Measurements from ENCODE around the gene CTTNBP2.

Gene CTTNBP2

GRCh38 chr7:117784315-117784714 is 88.9 kb downstream of the CTTNBP2 start:
- Histone ChIP-seq H4K8ac (ENCODE audit: low read depth, low read length) (no peak overlapping the region), H2BK12ac (ENCODE audit: low read length) (no peak overlapping the region)
- WGBS (ENCODE audit: extremely low coverage, insufficient coverage, insufficient read length), result no CpG with 5 or more reads among the region's 1 CpG

GRCh38 chr7:117782761-117783160 is 90.5 kb downstream of the CTTNBP2 start:
- DNase-seq, result no peak
- no peak overlapping the region for H2AFZ ChIP-seq (ENCODE audit: insufficient read depth, low read length, poor library complexity)
- no peak overlapping the region for H3K4ac ChIP-seq (ENCODE audit: low read depth, low read length)
- H3K23ac ChIP-seq (ENCODE audit: low read length), result no peak overlapping the region
- no peak overlapping the region for H3K4me2 ChIP-seq (ENCODE audit: low read length)
- H3K27me3 ChIP-seq (ENCODE audit: insufficient read depth, low read length), result no peaks in the 10 kb centered on the region
- no peak overlapping the region for H4K8ac ChIP-seq (ENCODE audit: low read depth, low read length)
- H2BK5ac ChIP-seq (ENCODE audit: low read depth, low read length, poor library complexity), result no peak overlapping the region
- H3K79me1 ChIP-seq (ENCODE audit: low read length), result peaks cover 3% of the 10 kb centered on the region
- H3K14ac ChIP-seq (ENCODE audit: low read length), result no peak overlapping the region
- H3K4me1 ChIP-seq (ENCODE audit: control insufficient read depth in 1 of 2, insufficient read depth in 2 of 2, low read length in 2 of 2), result peaks cover 0 to 3% of the 10 kb centered on the region in 2 experiments
- H3K36me3 ChIP-seq (ENCODE audit: control insufficient read depth in 1 of 2, insufficient read depth in 2 of 2, low read length in 2 of 2), result peaks cover 2 to 3% of the 10 kb centered on the region in 2 experiments
- H3K27ac ChIP-seq (ENCODE audit: low read depth, low read length), result no peak overlapping the region
- H4K12ac ChIP-seq (ENCODE audit: low read depth, low read length), result no peak overlapping the region
- WGBS (ENCODE audit: extremely low coverage, insufficient coverage, insufficient read length), result no CpG with 5 or more reads among the region's 3 CpGs
- H3K18ac ChIP-seq (ENCODE audit: low read length), result no peak overlapping the region
- no peak overlapping the region for H2AK5ac ChIP-seq (ENCODE audit: low read length)
- H3K4me3 ChIP-seq (ENCODE audit: low read depth, low read length), result no peak overlapping the region
- H2BK120ac ChIP-seq (ENCODE audit: insufficient read depth, low read length, poor library complexity), result no peak overlapping the region
- H2BK12ac ChIP-seq (ENCODE audit: low read length), result no peak overlapping the region
- H3K9me3 ChIP-seq (ENCODE audit: insufficient read depth, low read depth, low read length), result no peaks in the 10 kb centered on the region
- H3K9ac ChIP-seq (ENCODE audit: low read length), result no peak overlapping the region
- no peak overlapping the region for H4K91ac ChIP-seq (ENCODE audit: low read depth, low read length)
- H3K79me2 ChIP-seq (ENCODE audit: control insufficient read depth, insufficient read depth, low read length, poor library complexity), result no peaks in the 10 kb centered on the region

More at GRCh38 chr7:117784315-117784714, 88.9 kb downstream of the CTTNBP2 start:
- H3K9ac ChIP-seq (ENCODE audit: low read length), result no peak overlapping the region
- no peak for DNase-seq
- no peak overlapping the region for H3K27ac ChIP-seq (ENCODE audit: low read depth, low read length)
- H3K4me2 ChIP-seq (ENCODE audit: low read length), result no peak overlapping the region
- no peak overlapping the region for H2BK120ac ChIP-seq (ENCODE audit: insufficient read depth, low read length, poor library complexity)
- no peak overlapping the region for H3K23ac ChIP-seq (ENCODE audit: low read length)
- H3K4ac ChIP-seq (ENCODE audit: low read depth, low read length), result no peak overlapping the region
- H3K4me3 ChIP-seq (ENCODE audit: low read depth, low read length), result no peak overlapping the region
- no peak overlapping the region for H2BK5ac ChIP-seq (ENCODE audit: low read depth, low read length, poor library complexity)
- H3K9me3 ChIP-seq (ENCODE audit: insufficient read depth, low read depth, low read length), result no peaks in the 10 kb centered on the region
- no peak overlapping the region for H3K14ac ChIP-seq (ENCODE audit: low read length)
- peaks cover 0 to 3% of the 10 kb centered on the region in 2 experiments for H3K4me1 ChIP-seq (ENCODE audit: control insufficient read depth in 1 of 2, insufficient read depth in 2 of 2, low read length in 2 of 2)
- H3K27me3 ChIP-seq (ENCODE audit: insufficient read depth, low read length), result no peaks in the 10 kb centered on the region
- H3K79me2 ChIP-seq (ENCODE audit: control insufficient read depth, insufficient read depth, low read length, poor library complexity), result no peaks in the 10 kb centered on the region
- H3K79me1 ChIP-seq (ENCODE audit: low read length), result peaks cover 3% of the 10 kb centered on the region
- H4K12ac ChIP-seq (ENCODE audit: low read depth, low read length), result no peak overlapping the region
- H3K36me3 ChIP-seq (ENCODE audit: control insufficient read depth in 1 of 2, insufficient read depth in 2 of 2, low read length in 2 of 2), result peaks cover 2 to 3% of the 10 kb centered on the region in 2 experiments
- H2AFZ ChIP-seq (ENCODE audit: insufficient read depth, low read length, poor library complexity), result no peak overlapping the region
- H4K91ac ChIP-seq (ENCODE audit: low read depth, low read length), result no peak overlapping the region
- no peak overlapping the region for H3K18ac ChIP-seq (ENCODE audit: low read length)
- no peak overlapping the region for H2AK5ac ChIP-seq (ENCODE audit: low read length)

GRCh38 chr7:117781707-117782106 is 91.5 kb downstream of the CTTNBP2 start:
- Histone ChIP-seq H3K27me3 (ENCODE audit: insufficient read depth, low read length) (no peaks in the 10 kb centered on the region), H3K23ac (ENCODE audit: low read length) (no peak overlapping the region), H3K27ac (ENCODE audit: low read depth, low read length) (peak overlapping the region; percentile 25), H3K18ac (ENCODE audit: low read length) (no peak overlapping the region), H3K4me2 (ENCODE audit: low read length) (no peak overlapping the region), H2BK5ac (ENCODE audit: low read depth, low read length, poor library complexity) (peak overlapping the region; percentile 40), H3K79me2 (ENCODE audit: control insufficient read depth, insufficient read depth, low read length, poor library complexity) (no peaks in the 10 kb centered on the region), H3K79me1 (ENCODE audit: low read length) (peaks cover 3% of the 10 kb centered on the region), H4K8ac (ENCODE audit: low read depth, low read length) (peak overlapping the region; percentile 28), H2BK120ac (ENCODE audit: insufficient read depth, low read length, poor library complexity) (peak overlapping the region; percentile 33), H3K4ac (ENCODE audit: low read depth, low read length) (no peak overlapping the region), H3K4me3 (ENCODE audit: low read depth, low read length) (no peak overlapping the region), H3K9ac (ENCODE audit: low read length) (no peak overlapping the region), H3K9me3 (ENCODE audit: insufficient read depth, low read depth, low read length) (no peaks in the 10 kb centered on the region), H4K91ac (ENCODE audit: low read depth, low read length) (peak overlapping the region; percentile 55), H2AK5ac (ENCODE audit: low read length) (no peak overlapping the region), H3K36me3 (ENCODE audit: control insufficient read depth in 1 of 2, insufficient read depth in 2 of 2, low read length in 2 of 2) (peaks cover 5 to 7% of the 10 kb centered on the region in 2 experiments), H3K14ac (ENCODE audit: low read length) (no peak overlapping the region), H2BK12ac (ENCODE audit: low read length) (peak overlapping the region; percentile 76), H3K4me1 (ENCODE audit: control insufficient read depth in 1 of 2, insufficient read depth in 2 of 2, low read length in 2 of 2) (peaks cover 0 to 3% of the 10 kb centered on the region in 2 experiments), H4K12ac (ENCODE audit: low read depth, low read length) (no peak overlapping the region), H2AFZ (ENCODE audit: insufficient read depth, low read length, poor library complexity) (no peak overlapping the region)
- DNase-seq, result peak; percentile 5 to 75
- no CpG with 5 or more reads among the region's 2 CpGs for WGBS (ENCODE audit: extremely low coverage, insufficient coverage, insufficient read length)

- no peak overlapping the region for H4K91ac ChIP-seq (ENCODE audit: low read depth, low read length)
- no peak overlapping the region for H3K9ac ChIP-seq (ENCODE audit: low read length)
- no peak overlapping the region for H3K27ac ChIP-seq (ENCODE audit: low read depth, low read length)
- no peak overlapping the region for H3K4me3 ChIP-seq (ENCODE audit: low read depth, low read length)
- no peak overlapping the region for H2BK120ac ChIP-seq (ENCODE audit: insufficient read depth, low read length, poor library complexity)
- no peak overlapping the region for H2BK12ac ChIP-seq (ENCODE audit: low read length)
- no peaks in the 10 kb centered on the region for H3K27me3 ChIP-seq (ENCODE audit: insufficient read depth, low read length)
- peaks cover 5 to 7% of the 10 kb centered on the region in 2 experiments for H3K36me3 ChIP-seq (ENCODE audit: control insufficient read depth in 1 of 2, insufficient read depth in 2 of 2, low read length in 2 of 2)
- H3K79me2 ChIP-seq (ENCODE audit: control insufficient read depth, insufficient read depth, low read length, poor library complexity), result no peaks in the 10 kb centered on the region
- no peak overlapping the region for H2AFZ ChIP-seq (ENCODE audit: insufficient read depth, low read length, poor library complexity)
- no peak overlapping the region for H4K8ac ChIP-seq (ENCODE audit: low read depth, low read length)
- H2BK5ac ChIP-seq (ENCODE audit: low read depth, low read length, poor library complexity), result no peak overlapping the region
- H3K18ac ChIP-seq (ENCODE audit: low read length), result no peak overlapping the region
- no peak overlapping the region for H3K23ac ChIP-seq (ENCODE audit: low read length)
- H2AK5ac ChIP-seq (ENCODE audit: low read length), result no peak overlapping the region
- WGBS (ENCODE audit: extremely low coverage, insufficient coverage, insufficient read length), result no CpG with 5 or more reads among the region's 2 CpGs
- H3K4ac ChIP-seq (ENCODE audit: low read depth, low read length), result no peak overlapping the region
- H3K79me1 ChIP-seq (ENCODE audit: low read length), result peaks cover 3% of the 10 kb centered on the region
- DNase-seq, result no peak
- no peak overlapping the region for H3K14ac ChIP-seq (ENCODE audit: low read length)
- peaks cover 0 to 3% of the 10 kb centered on the region in 2 experiments for H3K4me1 ChIP-seq (ENCODE audit: control insufficient read depth in 1 of 2, insufficient read depth in 2 of 2, low read length in 2 of 2)
- no peak overlapping the region for H4K12ac ChIP-seq (ENCODE audit: low read depth, low read length)
- H3K4me2 ChIP-seq (ENCODE audit: low read length), result no peak overlapping the region
- no peaks in the 10 kb centered on the region for H3K9me3 ChIP-seq (ENCODE audit: insufficient read depth, low read depth, low read length)
Observed at GRCh38 chr7:117780832-117781231, 92.4 kb downstream of the CTTNBP2 start.

Data from trophoblast cell (in vitro differentiated cells and primary cell).